Measurements from ENCODE around the gene SIPA1L3.

DNA sequence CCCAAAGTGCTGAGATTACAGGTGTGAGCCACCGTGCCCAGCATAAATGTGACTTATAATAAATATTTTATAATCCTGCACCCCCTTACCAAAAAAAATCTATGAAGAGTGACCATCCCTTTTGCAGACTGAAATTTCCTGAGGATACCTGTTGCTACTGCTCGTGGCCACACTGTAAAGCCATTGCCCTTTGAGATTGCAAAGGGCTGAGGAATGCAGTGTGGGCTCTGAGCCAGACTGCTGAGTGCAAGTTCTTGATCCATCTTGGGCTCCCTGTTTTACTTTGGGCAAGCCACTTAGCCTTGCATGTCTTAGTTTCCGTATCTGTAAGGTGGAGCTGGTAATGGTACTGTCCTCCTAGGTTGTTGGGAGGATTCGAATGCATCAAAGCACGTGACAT is 23.4 kb downstream of the SIPA1L3 start:
- TF ChIP-seq POLR2A (IDR thresholded peaks at IDR 0.05; ENCODE audit: extremely low read depth, insufficient read length) (no peak), CTCF (IDR thresholded peaks at IDR 0.05; ENCODE audit: low read depth, low read length) (no peak), MAX (IDR thresholded peaks at IDR 0.05; ENCODE audit: low read depth, low read length) (no peak), MYC (IDR thresholded peaks at IDR 0.05; ENCODE audit: low read depth, low read length) (no peak)

Data from NB4 (cell line).